ENCODE measurements around the gene OTUB1.
A peak's percentile ranks its signal among the peaks of the same experiment; 100 is the strongest.

OTUB1 gene

GRCh38 chr11:63997104-63997700 lies 11.0 kb downstream of the OTUB1 start:
- Histone ChIP-seq H3K4me3 (ENCODE audit: low read depth in 1 of 2, low read length in 2 of 2) (no peak overlapping the region), H3K9ac (ENCODE audit: low read depth in 1 of 2, low read length in 2 of 2) (no peak overlapping the region), H3K36me3 (ENCODE audit: control insufficient read depth in 1 of 2, insufficient read depth in 2 of 2, low read length in 2 of 2) (peaks cover 8 to 41% of the 10 kb centered on the region in 2 donors), H3K27ac (ENCODE audit: low read depth, low read length) (no peak overlapping the region), H3K4me1 (ENCODE audit: control insufficient read depth in 1 of 2, insufficient read depth in 2 of 2, low read length in 2 of 2) (peaks cover 0 to 10% of the 10 kb centered on the region in 2 donors), H3K9me3 (ENCODE audit: control insufficient read depth in 1 of 2, low read length in 2 of 2) (no peaks in the 10 kb centered on the region), H3K27me3 (ENCODE audit: control insufficient read depth in 1 of 2, insufficient read depth in 2 of 2, low read length in 2 of 2) (no peaks in the 10 kb centered on the region)

GRCh38 chr11:63997801-63998337 lies 11.6 kb downstream of the OTUB1 start:
- no peak overlapping the region for H3K4me3 ChIP-seq (ENCODE audit: low read depth in 1 of 2, low read length in 2 of 2)

GRCh38 chr11:63998558-63999348 lies 12.5 kb downstream of the OTUB1 start:
- Histone ChIP-seq H3K4me1 (ENCODE audit: control insufficient read depth in 1 of 2, insufficient read depth in 2 of 2, low read length in 2 of 2) (peaks cover 0 to 10% of the 10 kb centered on the region in 2 donors), H3K27me3 (ENCODE audit: control insufficient read depth in 1 of 2, insufficient read depth in 2 of 2, low read length in 2 of 2) (no peaks in the 10 kb centered on the region), H3K36me3 (ENCODE audit: control insufficient read depth in 1 of 2, insufficient read depth in 2 of 2, low read length in 2 of 2) (peaks cover 8 to 41% of the 10 kb centered on the region in 2 donors), H3K9ac (ENCODE audit: low read depth in 1 of 2, low read length in 2 of 2) (no peak overlapping the region), H3K4me3 (ENCODE audit: low read depth in 1 of 2, low read length in 2 of 2) (no peak overlapping the region), H3K9me3 (ENCODE audit: control insufficient read depth in 1 of 2, low read length in 2 of 2) (no peaks in the 10 kb centered on the region), H3K27ac (ENCODE audit: low read depth, low read length) (no peak overlapping the region)

More at GRCh38 chr11:63997801-63998337, 11.6 kb downstream of the OTUB1 start:
- Histone ChIP-seq H3K27me3 (ENCODE audit: control insufficient read depth in 1 of 2, insufficient read depth in 2 of 2, low read length in 2 of 2) (no peaks in the 10 kb centered on the region), H3K9ac (ENCODE audit: low read depth in 1 of 2, low read length in 2 of 2) (no peak overlapping the region), H3K27ac (ENCODE audit: low read depth, low read length) (no peak overlapping the region), H3K4me1 (ENCODE audit: control insufficient read depth in 1 of 2, insufficient read depth in 2 of 2, low read length in 2 of 2) (peaks cover 0 to 10% of the 10 kb centered on the region in 2 donors), H3K36me3 (ENCODE audit: control insufficient read depth in 1 of 2, insufficient read depth in 2 of 2, low read length in 2 of 2) (peaks cover 8 to 41% of the 10 kb centered on the region in 2 donors), H3K9me3 (ENCODE audit: control insufficient read depth in 1 of 2, low read length in 2 of 2) (no peaks in the 10 kb centered on the region)

GRCh38 chr11:63999349-64000025 lies 13.2 kb downstream of the OTUB1 start:
- no peak overlapping the region for H3K27ac ChIP-seq (ENCODE audit: low read depth, low read length)
- peaks cover 0 to 10% of the 10 kb centered on the region in 2 donors for H3K4me1 ChIP-seq (ENCODE audit: control insufficient read depth in 1 of 2, insufficient read depth in 2 of 2, low read length in 2 of 2)
- no peaks in the 10 kb centered on the region for H3K9me3 ChIP-seq (ENCODE audit: control insufficient read depth in 1 of 2, low read length in 2 of 2)
- H3K4me3 ChIP-seq (ENCODE audit: low read depth in 1 of 2, low read length in 2 of 2) = peak overlapping the region; percentile 15 to 16
- no peak overlapping the region for H3K9ac ChIP-seq (ENCODE audit: low read depth in 1 of 2, low read length in 2 of 2)
- H3K27me3 ChIP-seq (ENCODE audit: control insufficient read depth in 1 of 2, insufficient read depth in 2 of 2, low read length in 2 of 2) = no peaks in the 10 kb centered on the region
- H3K36me3 ChIP-seq (ENCODE audit: control insufficient read depth in 1 of 2, insufficient read depth in 2 of 2, low read length in 2 of 2) = peaks cover 8 to 37% of the 10 kb centered on the region in 2 donors

GRCh38 chr11:64000026-64000739 lies 13.9 kb downstream of the OTUB1 start:
- H3K4me1 ChIP-seq (ENCODE audit: control insufficient read depth in 1 of 2, insufficient read depth in 2 of 2, low read length in 2 of 2) = peaks cover 0 to 10% of the 10 kb centered on the region in 2 donors
- H3K27me3 ChIP-seq (ENCODE audit: control insufficient read depth in 1 of 2, insufficient read depth in 2 of 2, low read length in 2 of 2) = no peaks in the 10 kb centered on the region
- no peak overlapping the region for H3K9ac ChIP-seq (ENCODE audit: low read depth in 1 of 2, low read length in 2 of 2)
- no peaks in the 10 kb centered on the region for H3K9me3 ChIP-seq (ENCODE audit: control insufficient read depth in 1 of 2, low read length in 2 of 2)
- no peak overlapping the region for H3K27ac ChIP-seq (ENCODE audit: low read depth, low read length)
- H3K36me3 ChIP-seq (ENCODE audit: control insufficient read depth in 1 of 2, insufficient read depth in 2 of 2, low read length in 2 of 2) = peaks cover 8 to 30% of the 10 kb centered on the region in 2 donors
- H3K4me3 ChIP-seq (ENCODE audit: low read depth in 1 of 2, low read length in 2 of 2) = peak overlapping the region; percentile 29 to 45

- H3K27ac ChIP-seq (ENCODE audit: low read depth, low read length) = no peak overlapping the region
- peaks cover 0 to 10% of the 10 kb centered on the region in 2 donors for H3K4me1 ChIP-seq (ENCODE audit: control insufficient read depth in 1 of 2, insufficient read depth in 2 of 2, low read length in 2 of 2)
- peaks cover 0 to 4% of the 10 kb centered on the region in 2 donors for H3K27me3 ChIP-seq (ENCODE audit: control insufficient read depth in 1 of 2, insufficient read depth in 2 of 2, low read length in 2 of 2)
- H3K36me3 ChIP-seq (ENCODE audit: control insufficient read depth in 1 of 2, insufficient read depth in 2 of 2, low read length in 2 of 2) = peaks cover 8 to 22% of the 10 kb centered on the region in 2 donors
- peak overlapping the region; percentile 29 to 45 for H3K4me3 ChIP-seq (ENCODE audit: low read depth in 1 of 2, low read length in 2 of 2)
- no peaks in the 10 kb centered on the region for H3K9me3 ChIP-seq (ENCODE audit: control insufficient read depth in 1 of 2, low read length in 2 of 2)
- H3K9ac ChIP-seq (ENCODE audit: low read depth in 1 of 2, low read length in 2 of 2) = no peak overlapping the region
Observed at GRCh38 chr11:64000740-64001483, 14.7 kb downstream of the OTUB1 start.

- Histone ChIP-seq H3K4me1 (ENCODE audit: control insufficient read depth in 1 of 2, insufficient read depth in 2 of 2, low read length in 2 of 2) (peaks cover 2 to 10% of the 10 kb centered on the region in 2 donors), H3K27ac (ENCODE audit: low read depth, low read length) (no peak overlapping the region), H3K9me3 (ENCODE audit: control insufficient read depth in 1 of 2, low read length in 2 of 2) (no peaks in the 10 kb centered on the region), H3K36me3 (ENCODE audit: control insufficient read depth in 1 of 2, insufficient read depth in 2 of 2, low read length in 2 of 2) (peaks cover 6 to 15% of the 10 kb centered on the region in 2 donors), H3K9ac (ENCODE audit: low read depth in 1 of 2, low read length in 2 of 2) (no peak overlapping the region), H3K4me3 (ENCODE audit: low read depth in 1 of 2, low read length in 2 of 2) (no peak overlapping the region), H3K27me3 (ENCODE audit: control insufficient read depth in 1 of 2, insufficient read depth in 2 of 2, low read length in 2 of 2) (peaks cover 4% of the 10 kb centered on the region in 2 donors)
Observed at GRCh38 chr11:64001484-64002420, 15.5 kb downstream of the OTUB1 start.

GRCh38 chr11:64003807-64004589 lies 17.8 kb downstream of the OTUB1 start:
- Histone ChIP-seq H3K4me1 (ENCODE audit: control insufficient read depth in 1 of 2, insufficient read depth in 2 of 2, low read length in 2 of 2) (peaks cover 10 to 18% of the 10 kb centered on the region in 2 donors), H3K9me3 (ENCODE audit: control insufficient read depth in 1 of 2, low read length in 2 of 2) (no peaks in the 10 kb centered on the region), H3K36me3 (ENCODE audit: control insufficient read depth in 1 of 2, insufficient read depth in 2 of 2, low read length in 2 of 2) (no peaks in the 10 kb centered on the region), H3K4me3 (ENCODE audit: low read depth in 1 of 2, low read length in 2 of 2) (no peak overlapping the region), H3K9ac (ENCODE audit: low read depth in 1 of 2, low read length in 2 of 2) (no peak overlapping the region), H3K27me3 (ENCODE audit: control insufficient read depth in 1 of 2, insufficient read depth in 2 of 2, low read length in 2 of 2) (peaks cover 4 to 7% of the 10 kb centered on the region in 2 donors), H3K27ac (ENCODE audit: low read depth, low read length) (peak overlapping the region; percentile 42)

Measured in duodenal mucosa (tissue), 2 donors.